ENCODE measurements around the gene ERCC2.
"Not testable (repeated sequence)": the region's sequence is repeated elsewhere in the genome, so short reads cannot be mapped to it uniquely, and the experiment has no call there.

Gene ERCC2

GRCh38 chr19:45333609-45334303 is 36.6 kb downstream of the ERCC2 start:
- no peak for DNase-seq (ENCODE audit: low read depth, low spot score)

- DNase-seq (ENCODE audit: low read depth, low spot score) = no peak
These were observed 39.0 kb downstream of the ERCC2 start for GRCh38 chr19:45331411-45331810.

GRCh38 chr19:45327404-45328143 is 42.8 kb downstream of the ERCC2 start:
- DNase-seq (ENCODE audit: low read depth, low spot score) = no peak

GRCh38 chr19:45324349-45324907 is 45.9 kb downstream of the ERCC2 start:
- DNase-seq (ENCODE audit: low read depth, low spot score) = no peak

GRCh38 chr19:45323671-45324081 is 46.7 kb downstream of the ERCC2 start:
- no peak for DNase-seq (ENCODE audit: low read depth, low spot score)

GRCh38 chr19:45322744-45323281 is 47.6 kb downstream of the ERCC2 start, which contains the start of gene CKM:
Gene CKM, minus strand, starts transcription at chr19:45322875. Its CDS starts 3,162 bp downstream, at chr19:45319713.
- no peak for DNase-seq (ENCODE audit: low read depth, low spot score)

- DNase-seq (ENCODE audit: low read depth, low spot score) = no peak
These were observed 48.1 kb downstream of the ERCC2 start for GRCh38 chr19:45322311-45322710.

- DNase-seq (ENCODE audit: low read depth, low spot score) = no peak
These were observed 48.5 kb downstream of the ERCC2 start for GRCh38 chr19:45321848-45322247.

- DNase-seq (ENCODE audit: low read depth, low spot score) = no peak
These were observed 49.2 kb downstream of the ERCC2 start for GRCh38 chr19:45320997-45321775.

GRCh38 chr19:45315304-45315703 is 55.1 kb downstream of the ERCC2 start:
- DNase-seq (ENCODE audit: low read depth, low spot score) = no peak

- DNase-seq (ENCODE audit: low read depth, low spot score) = no peak
These were observed 55.6 kb downstream of the ERCC2 start for GRCh38 chr19:45314708-45315245.

- not testable (repeated sequence) for DNase-seq (ENCODE audit: low read depth, low spot score)
These were observed 58.1 kb downstream of the ERCC2 start for GRCh38 chr19:45312285-45312684.

- DNase-seq (ENCODE audit: low read depth, low spot score) = no peak
These were observed 58.8 kb downstream of the ERCC2 start for GRCh38 chr19:45311621-45312020.

- not testable (repeated sequence) for DNase-seq (ENCODE audit: low read depth, low spot score)
These were observed 61.1 kb downstream of the ERCC2 start for GRCh38 chr19:45309322-45309721.

GRCh38 chr19:45307361-45307760 is 63.0 kb downstream of the ERCC2 start:
- DNase-seq (ENCODE audit: low read depth, low spot score) = no peak

GRCh38 chr19:45306518-45307027 is 63.8 kb downstream of the ERCC2 start:
- DNase-seq (ENCODE audit: low read depth, low spot score) = no peak

GRCh38 chr19:45306040-45306439 is 64.3 kb downstream of the ERCC2 start:
- no peak for DNase-seq (ENCODE audit: low read depth, low spot score)

- DNase-seq (ENCODE audit: low read depth, low spot score) = no peak
These were observed 65.0 kb downstream of the ERCC2 start for GRCh38 chr19:45305421-45305820.

- no peak for DNase-seq (ENCODE audit: low read depth, low spot score)
These were observed 65.4 kb downstream of the ERCC2 start for GRCh38 chr19:45305007-45305406.

GRCh38 chr19:45304141-45304926 is 66.0 kb downstream of the ERCC2 start:
- DNase-seq (ENCODE audit: low read depth, low spot score) = no peak
